ENCODE data around the gene EIPR1. TPM values are rescaled to one million over a fixed set of nuclear protein-coding genes. Genes with fewer than 3 reads are reported as not detected.

Gene EIPR1
- total RNA-seq, 2 donors from 2014 or later: 25.1 to 28.5 TPM

GRCh38 chr2:3142210-3142609, 235.4 kb downstream of the EIPR1 start:
- no peak overlapping the region for H3K27ac Mint-ChIP-seq
- no peak overlapping the region for H3K4me3 Mint-ChIP-seq
- no peak for ATAC-seq
- H3K36me3 Mint-ChIP-seq (ENCODE audit: low read depth): no peaks in the 10 kb centered on the region
- no peaks in the 10 kb centered on the region for H3K9me3 ChIP-seq (ENCODE audit: control insufficient read depth, low read length, poor library complexity, severe bottlenecking)
- DNase-seq: no peak
- H3K4me1 Mint-ChIP-seq: no peaks in the 10 kb centered on the region
- no peaks in the 10 kb centered on the region for H3K27me3 Mint-ChIP-seq

- no peak for ATAC-seq
- DNase-seq: no peak
- Mint-ChIP-seq H3K4me1 (no peaks in the 10 kb centered on the region), H3K4me3 (no peak overlapping the region), H3K27me3 (no peaks in the 10 kb centered on the region), H3K27ac (no peak overlapping the region), H3K36me3 (ENCODE audit: low read depth) (no peaks in the 10 kb centered on the region)
- H3K9me3 ChIP-seq (ENCODE audit: control insufficient read depth, low read length, poor library complexity, severe bottlenecking): no peaks in the 10 kb centered on the region
Measured at GRCh38 chr2:3141696-3142095, 235.9 kb downstream of the EIPR1 start.

GRCh38 chr2:3139906-3140305, 237.7 kb downstream of the EIPR1 start:
- no peaks in the 10 kb centered on the region for H3K9me3 ChIP-seq (ENCODE audit: control insufficient read depth, low read length, poor library complexity, severe bottlenecking)
- Mint-ChIP-seq H3K27me3 (no peaks in the 10 kb centered on the region), H3K4me3 (no peak overlapping the region), H3K27ac (no peak overlapping the region), H3K4me1 (no peaks in the 10 kb centered on the region), H3K36me3 (ENCODE audit: low read depth) (no peaks in the 10 kb centered on the region)
- no peak for ATAC-seq
- no peak for DNase-seq

Other genes with a start within 250 kb of the EIPR1 start
- gene TRAPPC12, start 1.9 kb upstream of the EIPR1 start, total RNA-seq: 10 to 100 TPM; 66.5 to 80.4 TPM
- 10 to 100 TPM; 27.0 to 33.0 TPM for gene ADI1, start 141.7 kb upstream of the EIPR1 start, total RNA-seq
- gene RNASEH1, start 180.5 kb upstream of the EIPR1 start, total RNA-seq: 10 to 100 TPM; 25.9 to 32.9 TPM
- 1,000 to 10,000 TPM; 1,710 to 1,803 TPM for gene RPS7, start 197.4 kb upstream of the EIPR1 start, total RNA-seq
- not detected for gene COLEC11, start 217.3 kb upstream of the EIPR1 start, total RNA-seq

Measured in T-helper 17 cell (primary cell).